ENCODE results near the gene CRHR1. TPM values are rescaled to one million over a fixed set of nuclear protein-coding genes. Genes with fewer than 3 reads are reported as not detected.

The CRHR1 gene
- total and polyA plus RNA-seq, 2 experiments from 2014 or later: not detected

- H3K9me2 ChIP-seq (ENCODE audit: insufficient read depth): no peaks in the 10 kb centered on the region
- no peak overlapping the region for H3K4me3 ChIP-seq
- DNase-seq: no peak
- no peaks in the 10 kb centered on the region for H3K79me2 ChIP-seq (ENCODE audit: insufficient read depth)
- no peak for TF ChIP-seq EZH2phosphoT487 (IDR thresholded peaks at IDR 0.05; ENCODE audit: insufficient read depth, low read depth)
- TF ChIP-seq EZH2 (IDR thresholded peaks at IDR 0.05; ENCODE audit: insufficient read depth, poor library complexity, severe bottlenecking): no peak
- no peaks in the 10 kb centered on the region for H3F3A ChIP-seq (ENCODE audit: insufficient read depth)
- in situ Hi-C loops (cut with MboI): loop anchor here (25.0 kb wide), 1 partner anchor 414 kb away; no protein-coding TSS in a partner anchor
- H3K27me3 ChIP-seq (replicated peaks; ENCODE audit: insufficient read depth): 0 out of 2 replicates have a peak, but pooled peaks cover 6% of the 10 kb centered on the region
- H3K4me1 ChIP-seq (ENCODE audit: insufficient read depth): no peaks in the 10 kb centered on the region
- H3K9ac ChIP-seq: no peak overlapping the region
- H3K36me3 ChIP-seq (ENCODE audit: low read depth): no peaks in the 10 kb centered on the region
- WGBS, 2 experiments (ENCODE audit: low coverage in 1 of 2, low lambda C conversion rate in 2 of 2, missing lambda C conversion rate in 2 of 2): 51 to 56% methylated on average over 9 of the region's 9 CpGs
- no peaks in the 10 kb centered on the region for H3K9me3 ChIP-seq (ENCODE audit: low read depth)
- no peak overlapping the region for H3K4me2 ChIP-seq (ENCODE audit: unreplicated experiment)
- no peaks in the 10 kb centered on the region for H4K20me1 ChIP-seq (ENCODE audit: insufficient read depth)
- no peak overlapping the region for H3K27ac ChIP-seq
- H2AFZ ChIP-seq: no peak overlapping the region
Observed at GRCh38 chr17:45848405-45848804, 64.3 kb downstream of the CRHR1 start.

- H3K4me2 ChIP-seq (ENCODE audit: unreplicated experiment): no peak overlapping the region
- in situ Hi-C loops (cut with MboI): loop anchor here (25.0 kb wide), 1 partner anchor 413 kb away; no protein-coding TSS in a partner anchor
- no peaks in the 10 kb centered on the region for H3F3A ChIP-seq (ENCODE audit: insufficient read depth)
- WGBS, 2 experiments (ENCODE audit: low coverage in 1 of 2, low lambda C conversion rate in 2 of 2, missing lambda C conversion rate in 2 of 2): 15 to 17% methylated on average over 14 to 15 of the region's 15 CpGs
- no peak for TF ChIP-seq EZH2phosphoT487 (IDR thresholded peaks at IDR 0.05; ENCODE audit: insufficient read depth, low read depth)
- no peak for TF ChIP-seq EZH2 (IDR thresholded peaks at IDR 0.05; ENCODE audit: insufficient read depth, poor library complexity, severe bottlenecking)
- no peak overlapping the region for H3K4me3 ChIP-seq
- no peak overlapping the region for H3K9ac ChIP-seq
- no peaks in the 10 kb centered on the region for H3K4me1 ChIP-seq (ENCODE audit: insufficient read depth)
- H3K27me3 ChIP-seq (replicated peaks; ENCODE audit: insufficient read depth): no peaks in the 10 kb centered on the region
- H3K79me2 ChIP-seq (ENCODE audit: insufficient read depth): no peaks in the 10 kb centered on the region
- no peaks in the 10 kb centered on the region for H4K20me1 ChIP-seq (ENCODE audit: insufficient read depth)
- H3K36me3 ChIP-seq (ENCODE audit: low read depth): no peaks in the 10 kb centered on the region
- no peaks in the 10 kb centered on the region for H3K9me2 ChIP-seq (ENCODE audit: insufficient read depth)
- no peak overlapping the region for H3K27ac ChIP-seq
- no peak overlapping the region for H2AFZ ChIP-seq
- peak; percentile 22 for DNase-seq
- H3K9me3 ChIP-seq (ENCODE audit: low read depth): no peaks in the 10 kb centered on the region
Observed at GRCh38 chr17:45848868-45849535, 64.9 kb downstream of the CRHR1 start.

GRCh38 chr17:45849536-45849990, 65.4 kb downstream of the CRHR1 start:
- no peaks in the 10 kb centered on the region for H3K9me2 ChIP-seq (ENCODE audit: insufficient read depth)
- no peaks in the 10 kb centered on the region for H4K20me1 ChIP-seq (ENCODE audit: insufficient read depth)
- H3K79me2 ChIP-seq (ENCODE audit: insufficient read depth): no peaks in the 10 kb centered on the region
- H2AFZ ChIP-seq: no peak overlapping the region
- no peaks in the 10 kb centered on the region for H3K4me1 ChIP-seq (ENCODE audit: insufficient read depth)
- no peaks in the 10 kb centered on the region for H3K27me3 ChIP-seq (replicated peaks; ENCODE audit: insufficient read depth)
- in situ Hi-C loops (cut with MboI): loop anchor here (25.0 kb wide), 1 partner anchor 413 kb away; no protein-coding TSS in a partner anchor
- H3K36me3 ChIP-seq (ENCODE audit: low read depth): no peaks in the 10 kb centered on the region
- 43 to 45% methylated on average over 6 to 7 of the region's 7 CpGs for WGBS, 2 experiments (ENCODE audit: low coverage in 1 of 2, low lambda C conversion rate in 2 of 2, missing lambda C conversion rate in 2 of 2)
- no peak overlapping the region for H3K4me3 ChIP-seq
- no peaks in the 10 kb centered on the region for H3K9me3 ChIP-seq (ENCODE audit: low read depth)
- no peak overlapping the region for H3K27ac ChIP-seq
- no peak overlapping the region for H3K4me2 ChIP-seq (ENCODE audit: unreplicated experiment)
- TF ChIP-seq EZH2 (IDR thresholded peaks at IDR 0.05; ENCODE audit: insufficient read depth, poor library complexity, severe bottlenecking): no peak
- TF ChIP-seq EZH2phosphoT487 (IDR thresholded peaks at IDR 0.05; ENCODE audit: insufficient read depth, low read depth): no peak
- DNase-seq: no peak
- no peaks in the 10 kb centered on the region for H3F3A ChIP-seq (ENCODE audit: insufficient read depth)
- no peak overlapping the region for H3K9ac ChIP-seq

- no peaks in the 10 kb centered on the region for H3K79me2 ChIP-seq (ENCODE audit: insufficient read depth)
- H3K9ac ChIP-seq: no peak overlapping the region
- TF ChIP-seq EZH2 (IDR thresholded peaks at IDR 0.05; ENCODE audit: insufficient read depth, poor library complexity, severe bottlenecking): no peak
- no peak for TF ChIP-seq EZH2phosphoT487 (IDR thresholded peaks at IDR 0.05; ENCODE audit: insufficient read depth, low read depth)
- no peaks in the 10 kb centered on the region for H3K4me1 ChIP-seq (ENCODE audit: insufficient read depth)
- H3K36me3 ChIP-seq (ENCODE audit: low read depth): no peaks in the 10 kb centered on the region
- H2AFZ ChIP-seq: no peak overlapping the region
- no peaks in the 10 kb centered on the region for H3K9me2 ChIP-seq (ENCODE audit: insufficient read depth)
- no peaks in the 10 kb centered on the region for H3K27me3 ChIP-seq (replicated peaks; ENCODE audit: insufficient read depth)
- no peaks in the 10 kb centered on the region for H3K9me3 ChIP-seq (ENCODE audit: low read depth)
- H3K4me2 ChIP-seq (ENCODE audit: unreplicated experiment): no peak overlapping the region
- H3F3A ChIP-seq (ENCODE audit: insufficient read depth): no peaks in the 10 kb centered on the region
- no peak overlapping the region for H3K4me3 ChIP-seq
- no peaks in the 10 kb centered on the region for H4K20me1 ChIP-seq (ENCODE audit: insufficient read depth)
- no peak overlapping the region for H3K27ac ChIP-seq
- WGBS, 2 experiments (ENCODE audit: low coverage in 1 of 2, low lambda C conversion rate in 2 of 2, missing lambda C conversion rate in 2 of 2): 64 to 71% methylated on average over 4 of the region's 4 CpGs
- no peak for DNase-seq
- in situ Hi-C loops (cut with MboI): no loop called here
Observed at GRCh38 chr17:45850011-45850410, 65.9 kb downstream of the CRHR1 start.

All from GM23248 (cell line).